Hepatocyte (in vitro differentiated cells): Measurements from ENCODE around the gene RASGRF1. TPM values are rescaled to one million over a fixed set of nuclear protein-coding genes. Genes with fewer than 3 reads are reported as not detected.

ENCODE experiments used
- DNase-seq: peaks from one replicate; pipeline ENCODE4 v3.0.0-alpha.2; 2016; ENCODE audit warnings: low spot score
- H2AFZ ChIP-seq: fragments of 200-600 bp; sonication (generic); 2 replicates; pipeline ENCODE4 v1.6.0; 2016; ENCODE audit warnings: antibody characterized with exemption, mild to moderate bottlenecking
- H3K27ac ChIP-seq: fragments of 200-600 bp; sonication (generic); 2 replicates; pipeline ENCODE4 v1.5.1; 2016; ENCODE audit warnings: mild to moderate bottlenecking
- H3K27me3 ChIP-seq: fragments of 200-600 bp; sonication (generic); 2 replicates; pipeline ENCODE4 v1.6.1; 2016
- H3K36me3 ChIP-seq: fragments of 200-600 bp; sonication (generic); replicated peaks from 2 replicates; pipeline ENCODE4 v1.5.1; 2016; ENCODE audit warnings: low read depth; ENCODE audit not compliant: insufficient read depth
- H3K4me1 ChIP-seq: fragments of 200-600 bp; sonication (generic); 2 replicates; pipeline ENCODE4 v1.5.1; 2016; ENCODE audit warnings: mild to moderate bottlenecking, moderate library complexity; ENCODE audit not compliant: insufficient read depth
- H3K4me2 ChIP-seq: fragments of 200-600 bp; sonication (generic); 2 replicates; pipeline ENCODE4 v1.6.0; 2016
- H3K4me3 ChIP-seq: fragments of 200-600 bp; sonication (generic); 2 replicates; pipeline ENCODE4 v1.5.1; 2016; ENCODE audit warnings: mild to moderate bottlenecking
- H3K79me2 ChIP-seq: fragments of 200-600 bp; sonication (generic); 2 replicates; pipeline ENCODE4 v1.6.0; 2017; ENCODE audit warnings: mild to moderate bottlenecking
- H3K9me2 ChIP-seq: fragments of 200-600 bp; sonication (generic); replicated peaks from 2 replicates; pipeline ENCODE4 v1.6.0; 2017; ENCODE audit warnings: mild to moderate bottlenecking; ENCODE audit not compliant: insufficient read depth
- H3K9me3 ChIP-seq: fragments of 200-600 bp; sonication (generic); 2 replicates; pipeline ENCODE4 v1.5.1; 2016; ENCODE audit warnings: low read depth, mild to moderate bottlenecking
- H4K20me1 ChIP-seq: fragments of 200-600 bp; sonication (generic); 2 replicates; pipeline ENCODE4 v1.6.0; 2016; ENCODE audit warnings: mild to moderate bottlenecking; ENCODE audit not compliant: insufficient read depth, poor library complexity, severe bottlenecking
- EZH2 ChIP-seq: fragments of 200-600 bp; sonication (generic); IDR thresholded peaks from 2 replicates; pipeline ENCODE4 v1.6.1; 2016; ENCODE audit warnings: antibody characterized with exemption, mild to moderate bottlenecking, borderline replicate concordance
- EZH2phosphoT487 ChIP-seq: fragments of 200-600 bp; sonication (generic); IDR thresholded peaks from one replicate; pipeline ENCODE4 v1.6.1; 2018; ENCODE audit warnings: antibody characterized with exemption, mild to moderate bottlenecking, low read depth, moderate library complexity; ENCODE audit not compliant: unreplicated experiment, severe bottlenecking
- WGBS: methylation state at CpG from one replicate; pipeline ENCODE4 v1.1.6; 2016; ENCODE audit warnings: low lambda C conversion rate; ENCODE audit errors: missing lambda C conversion rate; 5-methylcytosine and 5-hydroxymethylcytosine counted together
- polyA plus RNA-seq: library from polyadenylated mRNA; unstranded; fragments of >200 nt; fragmentation: Nextera tagmentation; extraction: Ambion mirVana; gene quantifications from 2 replicates; pipeline ENCODE4 v1.2.1, GENCODE V29; 2016
- total RNA-seq: library from RNA; depleted of rRNA; stranded (reverse); fragments of >200 nt; gene quantifications from 2 replicates; pipeline ENCODE4 v1.2.3, GENCODE V29; 2014
- TF ChIP-seq, protein P1 (sequence below): fragments of 200-600 bp; sonication (generic); IDR thresholded peaks from 2 replicates; pipeline ENCODE4 v1.5.1; 2016; ENCODE audit warnings: antibody characterized with exemption, mild to moderate bottlenecking; ENCODE audit not compliant: poor library complexity

The RASGRF1 gene
- total and polyA plus RNA-seq, 2 experiments from 2014 or later: 0.52 to 1.5 TPM

DNA sequence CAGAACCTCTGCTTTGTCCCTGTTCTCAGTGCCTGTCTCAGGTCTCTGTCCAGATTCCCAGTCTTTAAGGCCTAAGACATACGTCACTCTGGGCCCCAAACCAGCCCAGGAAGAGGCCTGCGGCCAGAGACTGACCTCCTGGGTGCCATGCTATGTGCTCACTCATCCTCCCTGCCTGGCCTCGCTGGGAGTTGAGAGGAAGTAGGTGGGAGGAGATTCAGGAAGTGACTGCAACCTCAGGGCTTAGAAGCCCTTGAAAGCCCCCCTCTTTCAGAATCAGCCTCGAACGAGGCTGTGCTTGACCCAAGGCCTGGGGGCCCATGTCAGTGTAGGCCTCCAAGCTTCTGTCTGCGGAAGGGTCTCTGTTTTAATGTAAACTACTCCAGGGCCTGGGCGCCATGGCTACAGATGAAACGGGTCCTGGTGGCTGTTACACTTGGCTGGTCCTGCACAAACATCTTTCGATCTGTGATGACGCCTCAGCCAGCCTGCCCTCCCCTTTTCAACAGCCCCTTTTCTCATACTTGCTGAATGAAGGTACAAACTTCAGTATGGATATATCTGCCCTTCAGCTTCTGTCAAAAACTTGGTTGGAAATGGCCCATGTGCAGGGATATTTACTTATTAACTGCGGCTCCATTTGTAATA is 11.7 kb downstream of the RASGRF1 start:
- Histone ChIP-seq H3K27ac (no peak overlapping the region), H3K4me3 (no peak overlapping the region), H3K4me1 (no peaks in the 10 kb centered on the region), H3K36me3 (no peaks in the 10 kb centered on the region), H3K79me2 (no peaks in the 10 kb centered on the region), H3K9me2 (no peaks in the 10 kb centered on the region), H3K27me3 (peaks cover 14% of the 10 kb centered on the region), H4K20me1 (no peaks in the 10 kb centered on the region), H2AFZ (no peak overlapping the region), H3K9me3 (no peaks in the 10 kb centered on the region), H3K4me2 (no peak overlapping the region)
- 92% methylated on average over 10 of the region's 11 CpGs for WGBS
- DNase-seq: no peak
- TF ChIP-seq EZH2phosphoT487: no peak
- TF ChIP-seq, protein P1, sequence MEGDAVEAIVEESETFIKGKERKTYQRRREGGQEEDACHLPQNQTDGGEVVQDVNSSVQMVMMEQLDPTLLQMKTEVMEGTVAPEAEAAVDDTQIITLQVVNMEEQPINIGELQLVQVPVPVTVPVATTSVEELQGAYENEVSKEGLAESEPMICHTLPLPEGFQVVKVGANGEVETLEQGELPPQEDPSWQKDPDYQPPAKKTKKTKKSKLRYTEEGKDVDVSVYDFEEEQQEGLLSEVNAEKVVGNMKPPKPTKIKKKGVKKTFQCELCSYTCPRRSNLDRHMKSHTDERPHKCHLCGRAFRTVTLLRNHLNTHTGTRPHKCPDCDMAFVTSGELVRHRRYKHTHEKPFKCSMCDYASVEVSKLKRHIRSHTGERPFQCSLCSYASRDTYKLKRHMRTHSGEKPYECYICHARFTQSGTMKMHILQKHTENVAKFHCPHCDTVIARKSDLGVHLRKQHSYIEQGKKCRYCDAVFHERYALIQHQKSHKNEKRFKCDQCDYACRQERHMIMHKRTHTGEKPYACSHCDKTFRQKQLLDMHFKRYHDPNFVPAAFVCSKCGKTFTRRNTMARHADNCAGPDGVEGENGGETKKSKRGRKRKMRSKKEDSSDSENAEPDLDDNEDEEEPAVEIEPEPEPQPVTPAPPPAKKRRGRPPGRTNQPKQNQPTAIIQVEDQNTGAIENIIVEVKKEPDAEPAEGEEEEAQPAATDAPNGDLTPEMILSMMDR: no peak
- TF ChIP-seq EZH2: no peak

DNA sequence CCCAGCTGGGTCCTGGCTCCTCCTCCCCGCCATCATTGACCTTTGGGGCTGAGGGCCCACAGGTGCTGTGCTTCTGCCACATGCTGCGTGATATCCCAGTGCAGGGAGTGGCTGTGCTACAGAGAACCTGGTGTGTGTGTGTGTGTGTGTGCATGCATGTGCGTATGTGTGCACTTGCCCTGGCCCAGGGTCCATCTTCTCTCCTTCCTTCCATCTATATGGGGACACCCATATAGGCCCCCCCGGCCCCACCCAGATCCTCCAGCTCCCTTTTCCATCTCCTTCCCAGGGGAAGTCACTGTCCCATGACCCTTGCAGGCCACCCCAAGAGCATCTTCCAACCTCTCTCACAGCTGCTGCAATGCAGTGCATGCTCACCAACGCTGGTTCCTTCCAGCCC is 12.6 kb downstream of the RASGRF1 start:
- Histone ChIP-seq H3K79me2 (no peaks in the 10 kb centered on the region), H3K4me2 (no peak overlapping the region), H2AFZ (no peak overlapping the region), H3K4me1 (no peaks in the 10 kb centered on the region), H3K27ac (no peak overlapping the region), H4K20me1 (no peaks in the 10 kb centered on the region), H3K27me3 (peaks cover 5% of the 10 kb centered on the region), H3K4me3 (no peak overlapping the region), H3K9me2 (no peaks in the 10 kb centered on the region), H3K36me3 (no peaks in the 10 kb centered on the region), H3K9me3 (no peaks in the 10 kb centered on the region)
- WGBS: 91% methylated on average over 5 of the region's 5 CpGs
- TF ChIP-seq, protein P1: no peak
- TF ChIP-seq EZH2: no peak
- TF ChIP-seq EZH2phosphoT487: no peak
- no peak for DNase-seq

DNA sequence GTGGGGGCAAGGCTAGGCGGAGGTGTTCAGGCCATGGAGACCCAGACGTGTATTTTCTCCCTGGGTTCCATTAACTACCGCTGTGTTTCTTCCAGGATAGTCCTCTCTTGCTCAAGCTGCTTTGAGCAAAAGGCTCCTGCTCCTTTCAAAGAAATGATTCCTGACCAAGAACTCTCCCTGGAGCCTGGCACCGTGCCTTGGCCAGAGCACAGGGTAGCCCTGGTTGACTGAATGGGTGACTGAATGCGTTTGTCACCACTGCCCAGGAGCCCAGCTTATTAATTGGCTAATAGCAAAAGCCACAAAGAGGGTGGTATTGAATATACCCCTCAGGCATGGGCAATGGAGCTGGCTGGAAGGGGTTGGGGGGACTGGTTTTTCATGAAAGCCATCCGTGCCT is 13.9 kb downstream of the RASGRF1 start:
- WGBS: 86% methylated on average over 6 of the region's 6 CpGs
- no peaks in the 10 kb centered on the region for H3K4me1 ChIP-seq
- no peaks in the 10 kb centered on the region for H3K9me3 ChIP-seq
- H3K9me2 ChIP-seq: no peaks in the 10 kb centered on the region
- H2AFZ ChIP-seq: no peak overlapping the region
- no peak for DNase-seq
- no peaks in the 10 kb centered on the region for H3K79me2 ChIP-seq
- TF ChIP-seq, protein P1: no peak
- TF ChIP-seq EZH2 (no peak), EZH2phosphoT487 (no peak)
- H3K4me3 ChIP-seq: no peak overlapping the region
- H4K20me1 ChIP-seq: no peaks in the 10 kb centered on the region
- no peaks in the 10 kb centered on the region for H3K36me3 ChIP-seq
- no peak overlapping the region for H3K27ac ChIP-seq
- no peak overlapping the region for H3K4me2 ChIP-seq
- no peaks in the 10 kb centered on the region for H3K27me3 ChIP-seq

DNA sequence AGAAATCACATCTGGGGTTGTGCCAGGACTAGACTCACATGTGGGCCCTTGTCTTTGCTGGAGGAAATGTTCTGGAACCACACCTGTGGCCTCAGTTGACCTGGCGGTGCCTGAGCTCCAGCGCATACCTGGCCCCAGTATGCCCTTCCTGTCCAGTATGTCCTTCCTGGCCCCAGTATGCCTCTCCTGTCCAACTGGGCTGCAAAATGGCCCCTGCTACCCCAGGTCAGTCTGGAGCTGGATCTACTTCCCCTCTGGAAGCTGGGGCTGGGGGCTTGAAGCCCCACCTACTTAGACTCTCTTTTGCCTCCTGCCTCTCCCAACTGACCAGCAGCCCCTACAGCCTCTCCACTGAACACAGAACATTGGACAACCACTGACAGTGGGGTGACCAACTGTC is 15.3 kb downstream of the RASGRF1 start:
- 49% methylated on average over 2 of the region's 2 CpGs for WGBS
- H3K27me3 ChIP-seq: no peaks in the 10 kb centered on the region
- no peak overlapping the region for H3K4me2 ChIP-seq
- no peak for TF ChIP-seq EZH2phosphoT487
- no peak for TF ChIP-seq EZH2
- TF ChIP-seq, protein P1: no peak
- H3K9me2 ChIP-seq: no peaks in the 10 kb centered on the region
- H3K9me3 ChIP-seq: no peaks in the 10 kb centered on the region
- H4K20me1 ChIP-seq: no peaks in the 10 kb centered on the region
- H3K4me3 ChIP-seq: no peak overlapping the region
- H3K79me2 ChIP-seq: no peaks in the 10 kb centered on the region
- no peaks in the 10 kb centered on the region for H3K36me3 ChIP-seq
- DNase-seq: no peak
- no peak overlapping the region for H3K27ac ChIP-seq
- no peaks in the 10 kb centered on the region for H3K4me1 ChIP-seq
- H2AFZ ChIP-seq: no peak overlapping the region
